Neural progenitor cell (in vitro differentiated cells): ENCODE data around the gene FCRL1.

ENCODE experiments used
- EZH2phosphoT487 ChIP-seq: fragments of 200-600 bp; sonication (generic); IDR thresholded peaks from 2 replicates; pipeline ENCODE4 v1.6.1; 2017; ENCODE audit warnings: antibody characterized with exemption
- TF ChIP-seq, protein P1 (sequence below): fragments of 200-600 bp; sonication (generic); IDR thresholded peaks from 2 replicates; pipeline ENCODE4 v1.5.1; 2017; ENCODE audit warnings: antibody characterized with exemption, mild to moderate bottlenecking

DNA sequence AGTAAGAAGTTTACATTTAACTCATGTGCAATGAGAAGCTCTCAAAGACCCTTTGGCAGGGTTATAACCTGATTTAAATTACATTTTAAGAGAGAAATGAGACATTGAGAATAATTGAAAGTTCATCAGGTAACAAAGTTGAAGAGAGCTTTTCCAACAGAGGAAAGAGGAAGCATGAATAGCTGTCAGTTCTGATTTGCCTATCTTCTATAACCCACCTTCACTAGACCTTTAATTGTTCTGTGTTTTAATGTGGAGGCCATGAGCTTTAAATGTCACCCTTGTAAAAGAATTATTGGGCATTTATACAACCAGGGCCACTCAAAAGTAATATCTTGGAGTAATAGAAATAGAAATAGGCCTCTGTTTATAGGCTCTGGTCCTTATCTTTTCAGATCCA lies 9.3 kb upstream of the FCRL1 start:
- TF ChIP-seq, protein P1, sequence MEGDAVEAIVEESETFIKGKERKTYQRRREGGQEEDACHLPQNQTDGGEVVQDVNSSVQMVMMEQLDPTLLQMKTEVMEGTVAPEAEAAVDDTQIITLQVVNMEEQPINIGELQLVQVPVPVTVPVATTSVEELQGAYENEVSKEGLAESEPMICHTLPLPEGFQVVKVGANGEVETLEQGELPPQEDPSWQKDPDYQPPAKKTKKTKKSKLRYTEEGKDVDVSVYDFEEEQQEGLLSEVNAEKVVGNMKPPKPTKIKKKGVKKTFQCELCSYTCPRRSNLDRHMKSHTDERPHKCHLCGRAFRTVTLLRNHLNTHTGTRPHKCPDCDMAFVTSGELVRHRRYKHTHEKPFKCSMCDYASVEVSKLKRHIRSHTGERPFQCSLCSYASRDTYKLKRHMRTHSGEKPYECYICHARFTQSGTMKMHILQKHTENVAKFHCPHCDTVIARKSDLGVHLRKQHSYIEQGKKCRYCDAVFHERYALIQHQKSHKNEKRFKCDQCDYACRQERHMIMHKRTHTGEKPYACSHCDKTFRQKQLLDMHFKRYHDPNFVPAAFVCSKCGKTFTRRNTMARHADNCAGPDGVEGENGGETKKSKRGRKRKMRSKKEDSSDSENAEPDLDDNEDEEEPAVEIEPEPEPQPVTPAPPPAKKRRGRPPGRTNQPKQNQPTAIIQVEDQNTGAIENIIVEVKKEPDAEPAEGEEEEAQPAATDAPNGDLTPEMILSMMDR = no peak
- TF ChIP-seq EZH2phosphoT487 = no peak
